ENCODE results near the gene KANK2.

GRCh38 chr19:11198769-11199424 lies 1.6 kb upstream of the KANK2 start:
- no peak for TF ChIP-seq CTCF (IDR thresholded peaks at IDR 0.05)
- TF ChIP-seq POLR2A (IDR thresholded peaks at IDR 0.05): no peak
- TF ChIP-seq POLR2AphosphoS5 (IDR thresholded peaks at IDR 0.05; ENCODE audit: insufficient read depth in 1 of 2, low read depth in 1 of 2): no peak
